Measurements from ENCODE around the gene LETMD1. TPM values are rescaled to one million over a fixed set of nuclear protein-coding genes. Genes with fewer than 3 reads are reported as not detected.

Gene LETMD1
- polyA plus RNA-seq, 1 of the 3 experiments (the other 2 are of a cell fraction) = 67.8 TPM

- no peak for TF ChIP-seq EZH2phosphoT487 (IDR thresholded peaks at IDR 0.05; ENCODE audit: borderline replicate concordance, low read depth)
- TF ChIP-seq RCOR1 (IDR thresholded peaks at IDR 0.05; ENCODE audit: low read length) = no peak
- TF ChIP-seq ZBTB33 (IDR thresholded peaks at IDR 0.05; ENCODE audit: borderline replicate concordance, low read depth) = no peak
- TF ChIP-seq RFX5 (IDR thresholded peaks at IDR 0.05; ENCODE audit: low read length) = no peak
- TF ChIP-seq MXI1 (IDR thresholded peaks at IDR 0.05; ENCODE audit: low read depth, low read length) = no peak
Observed at GRCh38 chr12:51017452-51017851, 30.7 kb upstream of the LETMD1 start (continued).

GRCh38 chr12:51018956-51019355 is 29.2 kb upstream of the LETMD1 start:
- CTCF ChIA-PET = interaction anchor here (2.5 kb wide), 1 partner anchor 254 kb away, joined by 9 read pairs; no protein-coding TSS in a partner anchor
- Histone ChIP-seq H3K9ac (no peak overlapping the region), H3K4me3 (ENCODE audit: low read depth in 2 of 2, low read length in 1 of 2) (no peak overlapping the region)
- TF ChIP-seq CHD2 (IDR thresholded peaks at IDR 0.05; ENCODE audit: low read length, partially characterized antibody) (no peak), EP300 (IDR thresholded peaks at IDR 0.05; ENCODE audit: borderline replicate concordance in 1 of 2, low read depth in 1 of 2, low read length in 1 of 2) (no peak), FOXM1 (IDR thresholded peaks at IDR 0.05; ENCODE audit: low read depth) (no peak), YY1 (IDR thresholded peaks at IDR 0.05; ENCODE audit: low read depth) (no peak), GABPA (IDR thresholded peaks at IDR 0.05; ENCODE audit: low read depth) (no peak), FOXJ3 (CRISPR knock-in tag; IDR thresholded peaks at IDR 0.05) (no peak), MXI1 (IDR thresholded peaks at IDR 0.05; ENCODE audit: low read depth, low read length) (no peak), SMC3 (IDR thresholded peaks at IDR 0.05; ENCODE audit: low read depth, low read length) (no peak), CTCF (IDR thresholded peaks at IDR 0.05) (no peak), MAX (IDR thresholded peaks at IDR 0.05; ENCODE audit: low read depth) (no peak), RXRA (IDR thresholded peaks at IDR 0.05; ENCODE audit: borderline replicate concordance, low read depth) (no peak), SIN3A (IDR thresholded peaks at IDR 0.05; ENCODE audit: borderline replicate concordance, low read depth, low read length) (no peak), REST (IDR thresholded peaks at IDR 0.05; ENCODE audit: low read depth, low read length) (no peak), USF2 (IDR thresholded peaks at IDR 0.05; ENCODE audit: borderline replicate concordance, low read depth, low read length) (no peak), JUND (IDR thresholded peaks at IDR 0.05) (no peak), NFIC (IDR thresholded peaks at IDR 0.05; ENCODE audit: borderline replicate concordance) (no peak), NRF1 (IDR thresholded peaks at IDR 0.05; ENCODE audit: low read depth, low read length) (no peak), ZBTB33 (IDR thresholded peaks at IDR 0.05; ENCODE audit: borderline replicate concordance, low read depth) (no peak)

More at GRCh38 chr12:51018956-51019355, 29.2 kb upstream of the LETMD1 start:
- peaks cover 98% of the 10 kb centered on the region for H3K79me2 ChIP-seq (ENCODE audit: insufficient read depth)
- H4K20me1 ChIP-seq (ENCODE audit: insufficient read depth) = no peaks in the 10 kb centered on the region
- H2AFZ ChIP-seq (ENCODE audit: low read depth) = no peak overlapping the region
- H3K27ac ChIP-seq (ENCODE audit: low read depth in 2 of 2, low read length in 1 of 2) = no peak overlapping the region
- POLR2A ChIA-PET = no interaction called here
- H3K27me3 ChIP-seq (ENCODE audit: insufficient read depth) = no peaks in the 10 kb centered on the region
- H3K36me3 ChIP-seq (replicated peaks in 1 of 2; ENCODE audit: control insufficient read depth in 1 of 2, insufficient read depth in 2 of 2, low read length in 1 of 2) = no peaks in the 10 kb centered on the region
- no peak for DNase-seq
- no peaks in the 10 kb centered on the region for H3K4me1 ChIP-seq (ENCODE audit: control insufficient read depth in 1 of 2, insufficient read depth in 2 of 2, low read depth in 1 of 2, low read length in 1 of 2)
- H3F3A ChIP-seq (replicated peaks; ENCODE audit: insufficient read depth) = no peaks in the 10 kb centered on the region
- H3K9me3 ChIP-seq = no peaks in the 10 kb centered on the region
- H3K9me2 ChIP-seq = no peaks in the 10 kb centered on the region
- 96% methylated on average over 2 of the region's 2 CpGs for WGBS (ENCODE audit: low lambda C conversion rate)
- no peak overlapping the region for H3K4me2 ChIP-seq
